Measurements from ENCODE around the gene ZHX3. TPM values are rescaled to one million over a fixed set of nuclear protein-coding genes. Genes with fewer than 3 reads are reported as not detected.

Gene ZHX3, protein sequence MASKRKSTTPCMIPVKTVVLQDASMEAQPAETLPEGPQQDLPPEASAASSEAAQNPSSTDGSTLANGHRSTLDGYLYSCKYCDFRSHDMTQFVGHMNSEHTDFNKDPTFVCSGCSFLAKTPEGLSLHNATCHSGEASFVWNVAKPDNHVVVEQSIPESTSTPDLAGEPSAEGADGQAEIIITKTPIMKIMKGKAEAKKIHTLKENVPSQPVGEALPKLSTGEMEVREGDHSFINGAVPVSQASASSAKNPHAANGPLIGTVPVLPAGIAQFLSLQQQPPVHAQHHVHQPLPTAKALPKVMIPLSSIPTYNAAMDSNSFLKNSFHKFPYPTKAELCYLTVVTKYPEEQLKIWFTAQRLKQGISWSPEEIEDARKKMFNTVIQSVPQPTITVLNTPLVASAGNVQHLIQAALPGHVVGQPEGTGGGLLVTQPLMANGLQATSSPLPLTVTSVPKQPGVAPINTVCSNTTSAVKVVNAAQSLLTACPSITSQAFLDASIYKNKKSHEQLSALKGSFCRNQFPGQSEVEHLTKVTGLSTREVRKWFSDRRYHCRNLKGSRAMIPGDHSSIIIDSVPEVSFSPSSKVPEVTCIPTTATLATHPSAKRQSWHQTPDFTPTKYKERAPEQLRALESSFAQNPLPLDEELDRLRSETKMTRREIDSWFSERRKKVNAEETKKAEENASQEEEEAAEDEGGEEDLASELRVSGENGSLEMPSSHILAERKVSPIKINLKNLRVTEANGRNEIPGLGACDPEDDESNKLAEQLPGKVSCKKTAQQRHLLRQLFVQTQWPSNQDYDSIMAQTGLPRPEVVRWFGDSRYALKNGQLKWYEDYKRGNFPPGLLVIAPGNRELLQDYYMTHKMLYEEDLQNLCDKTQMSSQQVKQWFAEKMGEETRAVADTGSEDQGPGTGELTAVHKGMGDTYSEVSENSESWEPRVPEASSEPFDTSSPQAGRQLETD
- total RNA-seq, result 8.9 and 9.1 TPM in 2 replicates
- long read RNA-seq, partial matches to known transcripts, result 0 of 5 reads
- long read RNA-seq, other reads (novel, unspliced or antisense), result 5 of 5 reads

- H3K4me1 Mint-ChIP-seq (ENCODE audit: low read depth), result peaks cover 7% of the 10 kb centered on the region
- H3K27ac Mint-ChIP-seq, result peak within 1 kb of the TSS; percentile 81
- H3K36me3 Mint-ChIP-seq (ENCODE audit: insufficient read depth), result no peaks in the 10 kb centered on the region
- peak; percentile 97 for DNase-seq (ENCODE audit: low spot score, unreplicated experiment)
- no peaks in the 10 kb centered on the region for H3K9me3 Mint-ChIP-seq (ENCODE audit: low read depth)
- peaks cover 5% of the 10 kb centered on the region for H3K27me3 Mint-ChIP-seq
- TF ChIP-seq CTCF (IDR thresholded peaks at IDR 0.05; ENCODE audit: unreplicated experiment), result no peak
- peak within 1 kb of the TSS; percentile 80 for H3K4me3 Mint-ChIP-seq (ENCODE audit: low read depth)
These were observed at the start of gene ZHX3 for GRCh38 chr20:41317546-41318270. Gene ZHX3 (minus strand): TSS chr20:41317731. CDS start chr20:41204916, 112,815 bp downstream.

- no peak for TF ChIP-seq CTCF (IDR thresholded peaks at IDR 0.05; ENCODE audit: unreplicated experiment)
- Mint-ChIP-seq H3K27me3 (peaks cover 48% of the 10 kb centered on the region), H3K4me1 (ENCODE audit: low read depth) (peaks cover 2% of the 10 kb centered on the region), H3K27ac (no peak overlapping the region), H3K9me3 (ENCODE audit: low read depth) (peaks cover 5% of the 10 kb centered on the region), H3K4me3 (ENCODE audit: low read depth) (peak overlapping the region; percentile 68), H3K36me3 (ENCODE audit: insufficient read depth) (no peaks in the 10 kb centered on the region)
- DNase-seq (ENCODE audit: low spot score, unreplicated experiment), result no peak
These were observed 49.8 kb upstream of the ZHX3 start for GRCh38 chr20:41367393-41367695.

DNA sequence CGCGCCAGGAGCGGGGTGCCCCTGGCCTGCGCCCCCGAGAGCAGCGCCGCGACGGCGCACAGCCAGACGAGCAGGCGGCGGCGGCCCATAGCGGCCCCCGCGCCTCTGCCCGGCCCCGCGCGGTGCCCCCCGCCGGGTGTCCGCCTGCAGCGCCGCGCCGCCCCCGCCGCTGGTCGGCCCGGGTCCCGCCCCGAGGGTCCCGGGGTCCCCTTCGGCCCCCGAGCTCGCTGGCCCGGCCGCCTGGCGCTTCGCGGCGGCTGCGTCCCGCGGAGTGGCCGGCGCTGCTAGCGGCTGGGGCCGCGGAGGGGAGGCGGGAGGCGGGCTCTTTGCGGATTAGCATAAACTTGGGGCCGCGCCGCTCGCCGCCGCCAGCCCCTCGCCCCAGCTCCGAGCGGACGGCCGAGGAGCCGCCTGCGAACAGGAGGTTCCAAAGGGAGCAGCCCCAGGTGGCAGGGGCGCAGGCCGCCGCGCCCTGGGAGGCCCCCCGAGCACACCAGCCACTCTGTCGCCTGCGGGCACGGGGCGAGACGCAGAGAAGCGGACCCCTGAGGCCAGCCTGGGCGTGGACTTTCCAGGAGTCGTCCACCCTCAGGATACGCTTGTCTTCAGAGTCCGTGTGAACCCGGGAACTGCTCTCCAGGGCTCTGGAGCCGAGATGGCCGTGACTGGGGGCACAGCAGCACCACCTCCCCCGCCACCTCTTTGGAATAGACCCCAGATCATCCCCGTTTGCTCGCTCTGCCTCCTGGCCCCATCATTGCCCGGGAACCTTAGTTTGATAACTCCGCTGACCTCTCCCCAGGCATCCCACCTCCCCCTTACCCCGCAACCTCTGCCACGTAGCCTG is 49.2 kb upstream of the ZHX3 start, which contains the start of gene EMILIN3:
Gene EMILIN3 (minus strand): TSS at position 273 of the 847 bp plus-strand sequence. CDS start 184 bp downstream, at position 89.
- TF ChIP-seq CTCF (IDR thresholded peaks at IDR 0.05; ENCODE audit: unreplicated experiment), result no peak
- DNase-seq (ENCODE audit: low spot score, unreplicated experiment), result peak; percentile 35
- Mint-ChIP-seq H3K9me3 (ENCODE audit: low read depth) (peaks cover 5% of the 10 kb centered on the region), H3K36me3 (ENCODE audit: insufficient read depth) (no peaks in the 10 kb centered on the region), H3K27ac (no peak within 1 kb of the TSS), H3K4me1 (ENCODE audit: low read depth) (peaks cover 2% of the 10 kb centered on the region), H3K4me3 (ENCODE audit: low read depth) (peak within 1 kb of the TSS; percentile 68), H3K27me3 (peaks cover 48% of the 10 kb centered on the region)

GRCh38 chr20:41365777-41366545 is 48.4 kb upstream of the ZHX3 start:
- no peak overlapping the region for H3K27ac Mint-ChIP-seq
- DNase-seq (ENCODE audit: low spot score, unreplicated experiment), result no peak
- peaks cover 43% of the 10 kb centered on the region for H3K27me3 Mint-ChIP-seq
- no peak for TF ChIP-seq CTCF (IDR thresholded peaks at IDR 0.05; ENCODE audit: unreplicated experiment)
- no peaks in the 10 kb centered on the region for H3K9me3 Mint-ChIP-seq (ENCODE audit: low read depth)
- H3K4me1 Mint-ChIP-seq (ENCODE audit: low read depth), result peaks cover 2% of the 10 kb centered on the region
- no peaks in the 10 kb centered on the region for H3K36me3 Mint-ChIP-seq (ENCODE audit: insufficient read depth)
- H3K4me3 Mint-ChIP-seq (ENCODE audit: low read depth), result peak overlapping the region; percentile 7

Measured in progenitor cell of endocrine pancreas (in vitro differentiated cells).